ENCODE data around the gene RAI14. TPM values are rescaled to one million over a fixed set of nuclear protein-coding genes. Genes with fewer than 3 reads are reported as not detected.

RAI14 gene
- total RNA-seq, 1 donor from 2014 or later = 307 TPM

GRCh38 chr5:34657274-34657921 lies 1.3 kb downstream of the RAI14 start:
- Mint-ChIP-seq H3K4me3 (ENCODE audit: unreplicated experiment) (peak overlapping the region; percentile 92), H3K4me1 (ENCODE audit: low read depth, unreplicated experiment) (peaks cover 31% of the 10 kb centered on the region), H3K27ac (ENCODE audit: unreplicated experiment) (peak overlapping the region; percentile 96), H3K27me3 (ENCODE audit: low read depth, unreplicated experiment) (no peaks in the 10 kb centered on the region), H3K36me3 (ENCODE audit: low read depth, unreplicated experiment) (peaks cover 11% of the 10 kb centered on the region), H3K9me3 (ENCODE audit: unreplicated experiment) (no peaks in the 10 kb centered on the region)
- TF ChIP-seq CTCF (IDR thresholded peaks at IDR 0.05; ENCODE audit: insufficient read depth, low read depth, low read length) (no peak), EZH2 (IDR thresholded peaks at IDR 0.05; ENCODE audit: insufficient read depth, low read length) (no peak)
- Histone ChIP-seq H3K9me3 (ENCODE audit: insufficient read depth, low read depth, low read length) (no peaks in the 10 kb centered on the region), H4K20me1 (ENCODE audit: insufficient read depth, low read length) (peaks cover 9% of the 10 kb centered on the region), H3K36me3 (ENCODE audit: insufficient read depth, low read length) (peaks cover 8% of the 10 kb centered on the region), H2AFZ (ENCODE audit: low read depth, low read length) (no peak overlapping the region), H3K4me1 (ENCODE audit: insufficient read depth, low read length) (peaks cover 45% of the 10 kb centered on the region), H3K79me2 (ENCODE audit: insufficient read depth, low read length) (peaks cover 59% of the 10 kb centered on the region), H3K9ac (ENCODE audit: low read length) (peak overlapping the region; percentile 100), H3K4me2 (ENCODE audit: low read length) (peak overlapping the region; percentile 90), H3K4me3 (ENCODE audit: insufficient read depth, low read depth, low read length) (peak overlapping the region; percentile 85), H3K27me3 (ENCODE audit: insufficient read depth, low read length) (no peaks in the 10 kb centered on the region), H3K27ac (ENCODE audit: low read depth, low read length) (peak overlapping the region; percentile 96)
- DNase-seq (ENCODE audit: low read depth) = peak; percentile 48
- no peak for FAIRE-seq

- Mint-ChIP-seq H3K4me3 (ENCODE audit: unreplicated experiment) (peak overlapping the region; percentile 92), H3K9me3 (ENCODE audit: unreplicated experiment) (no peaks in the 10 kb centered on the region), H3K27ac (ENCODE audit: unreplicated experiment) (peak overlapping the region; percentile 96), H3K27me3 (ENCODE audit: low read depth, unreplicated experiment) (no peaks in the 10 kb centered on the region), H3K36me3 (ENCODE audit: low read depth, unreplicated experiment) (peaks cover 11% of the 10 kb centered on the region), H3K4me1 (ENCODE audit: low read depth, unreplicated experiment) (peaks cover 29% of the 10 kb centered on the region)
- Histone ChIP-seq H4K20me1 (ENCODE audit: insufficient read depth, low read length) (peaks cover 12% of the 10 kb centered on the region), H3K9ac (ENCODE audit: low read length) (peak overlapping the region; percentile 100), H3K27ac (ENCODE audit: low read depth, low read length) (peak overlapping the region; percentile 96), H3K4me1 (ENCODE audit: insufficient read depth, low read length) (peaks cover 44% of the 10 kb centered on the region), H3K27me3 (ENCODE audit: insufficient read depth, low read length) (no peaks in the 10 kb centered on the region), H3K4me3 (ENCODE audit: insufficient read depth, low read depth, low read length) (peak overlapping the region; percentile 85), H3K79me2 (ENCODE audit: insufficient read depth, low read length) (peaks cover 65% of the 10 kb centered on the region), H2AFZ (ENCODE audit: low read depth, low read length) (no peak overlapping the region), H3K4me2 (ENCODE audit: low read length) (peak overlapping the region; percentile 90), H3K9me3 (ENCODE audit: insufficient read depth, low read depth, low read length) (no peaks in the 10 kb centered on the region), H3K36me3 (ENCODE audit: insufficient read depth, low read length) (peaks cover 8% of the 10 kb centered on the region)
- FAIRE-seq = no peak
- peak; percentile 21 for TF ChIP-seq CTCF (IDR thresholded peaks at IDR 0.05; ENCODE audit: insufficient read depth, low read depth, low read length)
- no peak for TF ChIP-seq EZH2 (IDR thresholded peaks at IDR 0.05; ENCODE audit: insufficient read depth, low read length)
- peak; percentile 42 for DNase-seq (ENCODE audit: low read depth)
These were observed 1.9 kb downstream of the RAI14 start for GRCh38 chr5:34657988-34658387.

- H3K27me3 Mint-ChIP-seq (ENCODE audit: low read depth, unreplicated experiment) = no peaks in the 10 kb centered on the region
- H3K27me3 ChIP-seq (ENCODE audit: insufficient read depth, low read length) = no peaks in the 10 kb centered on the region
- H3K27ac Mint-ChIP-seq (ENCODE audit: unreplicated experiment) = peak overlapping the region; percentile 84
- H3K36me3 ChIP-seq (ENCODE audit: insufficient read depth, low read length) = peaks cover 14% of the 10 kb centered on the region
- H2AFZ ChIP-seq (ENCODE audit: low read depth, low read length) = no peak overlapping the region
- H3K9me3 ChIP-seq (ENCODE audit: insufficient read depth, low read depth, low read length) = no peaks in the 10 kb centered on the region
- H3K9ac ChIP-seq (ENCODE audit: low read length) = peak overlapping the region; percentile 100
- no peak for DNase-seq (ENCODE audit: low read depth)
- H3K4me1 Mint-ChIP-seq (ENCODE audit: low read depth, unreplicated experiment) = peaks cover 30% of the 10 kb centered on the region
- peak overlapping the region; percentile 93 for H3K27ac ChIP-seq (ENCODE audit: low read depth, low read length)
- no peak for FAIRE-seq
- H3K79me2 ChIP-seq (ENCODE audit: insufficient read depth, low read length) = peaks cover 77% of the 10 kb centered on the region
- H4K20me1 ChIP-seq (ENCODE audit: insufficient read depth, low read length) = peaks cover 18% of the 10 kb centered on the region
- H3K4me2 ChIP-seq (ENCODE audit: low read length) = peak overlapping the region; percentile 90
- H3K9me3 Mint-ChIP-seq (ENCODE audit: unreplicated experiment) = no peaks in the 10 kb centered on the region
- H3K4me3 Mint-ChIP-seq (ENCODE audit: unreplicated experiment) = peak overlapping the region; percentile 85
- peak overlapping the region; percentile 30 for H3K4me3 ChIP-seq (ENCODE audit: insufficient read depth, low read depth, low read length)
- H3K36me3 Mint-ChIP-seq (ENCODE audit: low read depth, unreplicated experiment) = peaks cover 15% of the 10 kb centered on the region
- peaks cover 40% of the 10 kb centered on the region for H3K4me1 ChIP-seq (ENCODE audit: insufficient read depth, low read length)
- TF ChIP-seq EZH2 (IDR thresholded peaks at IDR 0.05; ENCODE audit: insufficient read depth, low read length) (no peak), CTCF (IDR thresholded peaks at IDR 0.05; ENCODE audit: insufficient read depth, low read depth, low read length) (no peak)
These were observed 3.0 kb downstream of the RAI14 start for GRCh38 chr5:34659168-34659567.

Measured in astrocyte (in vitro differentiated cells and primary cell).